HCT116 (cell line): ENCODE data around the gene KLRD1. TPM values are rescaled to one million over a fixed set of nuclear protein-coding genes. Genes with fewer than 3 reads are reported as not detected.
A peak's percentile ranks its signal among the peaks of the same experiment; 100 is the strongest.

Experiments
- ATAC-seq: fragments of 200-7000 bp; cut with Tn5 transposase; 2 replicates; pipeline ENCODE4 v1.9.1; 2020; ENCODE audit warnings: mild to moderate bottlenecking, moderate library complexity
- BruUV-seq: library from RNA; stranded (reverse); fragments of 400-500 nt; replicated peaks from 2 replicates; lab custom pipeline; 2021; lab: Mats Ljungman, UMichigan
- CTCF ChIA-PET: fragments of 300-600 bp; sonication (Branson Sonifier 250); formaldehyde crosslinking; loops from one replicate; lab custom pipeline; 2021; ENCODE audit warnings: antibody characterized with exemption; lab: Charles Lee
- POLR2A ChIA-PET: fragments of 300-600, 350-600 bp; sonication (Branson Sonifier 250); formaldehyde crosslinking; loops from one replicate; lab custom pipeline; 2021; ENCODE audit warnings: antibody characterized with exemption; lab: Charles Lee
- RAD21 ChIA-PET, 2 experiments: fragments of 300-600 bp; sonication (Branson Sonifier 250); formaldehyde crosslinking; loops; one replicate each; lab custom pipeline; 2023; ENCODE audit warnings: low total read pairs in 2 of 2; ENCODE audit not compliant: uncharacterized antibody in 2 of 2, unreplicated experiment in 2 of 2, low non-redundant PET in 1 of 2; lab: Charles Lee
- DNase-seq: peaks from one replicate; pipeline ENCODE4 v3.0.0-alpha.2; 2010; ENCODE audit warnings: low read depth, low spot score
- H2AFZ ChIP-seq: fragments of 200-600 bp; shearing (Covaris generic), sonication (generic); 2 replicates; pipeline ENCODE4 v1.6.1; 2017; ENCODE audit warnings: low read depth, mixed run types, mixed read lengths, antibody characterized with exemption, low read length; ENCODE audit not compliant: poor library complexity, severe bottlenecking
- H3K27ac ChIP-seq: 2 replicates; pipeline ENCODE4 v1.5.1; 2012; ENCODE audit warnings: low read depth, low read length
- H3K27me3 ChIP-seq: fragments of 200-600 bp; sonication (generic); 2 replicates; pipeline ENCODE4 v1.6.1; 2016; ENCODE audit warnings: mixed run types, low read length, mixed read lengths; ENCODE audit not compliant: insufficient read depth
- H3K36me3 ChIP-seq, 2 experiments: fragments of 200-500 bp in 1 of 2; fragments of 200-600 bp in 1 of 2; sonication (Bioruptor generic) in 1 of 2; sonication (generic) in 1 of 2; 2 replicates each; pipeline versions ENCODE4 v1.5.1 to v1.6.1; 2014 to 2016; ENCODE audit warnings: low read length in 2 of 2, inconsistent platforms in 1 of 2, mixed read lengths in 1 of 2, mixed run types in 1 of 2; ENCODE audit not compliant: insufficient read depth in 2 of 2, control insufficient read depth in 1 of 2
- H3K4me1 ChIP-seq, 2 experiments: fragments of 200-600 bp in 1 of 2; sonication (generic) in 1 of 2; 2 replicates each; pipeline versions ENCODE4 v1.5.1 to v1.6.1; 2012 to 2017; ENCODE audit warnings: low read length in 2 of 2, inconsistent platforms in 1 of 2, mild to moderate bottlenecking in 1 of 2, mixed read lengths in 1 of 2, mixed run types in 1 of 2, moderate library complexity in 1 of 2; ENCODE audit not compliant: insufficient read depth in 2 of 2, control insufficient read depth in 1 of 2
- H3K4me2 ChIP-seq: fragments of 200-600 bp; sonication (generic); 2 replicates; pipeline ENCODE4 v1.6.1; 2017; ENCODE audit warnings: mixed run types, low read length, mixed read lengths
- H3K4me3 ChIP-seq, 2 experiments: fragments of 200-600 bp in 1 of 2; sonication (generic) in 1 of 2; replicated peaks in 1 of 2; 2 replicates each; pipeline ENCODE4 v1.5.1; 2011 to 2016; ENCODE audit warnings: low read length in 2 of 2, control low read depth in 1 of 2, low read depth in 1 of 2, mild to moderate bottlenecking in 1 of 2, mixed read lengths in 1 of 2, mixed run types in 1 of 2
- H3K79me2 ChIP-seq: fragments of 200-600 bp; sonication (generic); 2 replicates; pipeline ENCODE4 v1.6.1; 2017; ENCODE audit warnings: mild to moderate bottlenecking, mixed run types, low read length, moderate library complexity, mixed read lengths; ENCODE audit not compliant: insufficient read depth
- H3K9ac ChIP-seq: fragments of 200-600 bp; sonication (generic); 2 replicates; pipeline ENCODE4 v1.6.1; 2016; ENCODE audit warnings: low read length, mixed read lengths
- H3K9me2 ChIP-seq: fragments of 200-600 bp; sonication (generic), shearing (Covaris generic); 2 replicates; pipeline ENCODE4 v1.6.1; 2017; ENCODE audit warnings: mixed run types, mild to moderate bottlenecking, moderate library complexity; ENCODE audit not compliant: insufficient read depth
- H3K9me3 ChIP-seq, 2 experiments: fragments of 200-500 bp in 1 of 2; fragments of 200-600 bp in 1 of 2; sonication (Bioruptor generic) in 1 of 2; sonication (generic) in 1 of 2; 2 replicates each; pipeline ENCODE4 v1.6.1; 2014 to 2017; ENCODE audit warnings: low read length in 2 of 2, mixed read lengths in 2 of 2, inconsistent platforms in 1 of 2, low read depth in 1 of 2, mild to moderate bottlenecking in 1 of 2, mixed run types in 1 of 2, moderate library complexity in 1 of 2; ENCODE audit not compliant: control insufficient read depth in 1 of 2, insufficient read depth in 1 of 2
- H4K20me1 ChIP-seq: fragments of 200-600 bp; sonication (generic), shearing (Covaris generic); 2 replicates; pipeline ENCODE4 v1.6.1; 2017; ENCODE audit warnings: mixed run types, mild to moderate bottlenecking, moderate library complexity; ENCODE audit not compliant: insufficient read depth
- ATF3 ChIP-seq: IDR thresholded peaks from 2 replicates; pipeline ENCODE4 v1.6.1; 2012
- CBX3 ChIP-seq: IDR thresholded peaks from 2 replicates; pipeline ENCODE4 v1.6.1; 2012; ENCODE audit warnings: low read depth
- CEBPB ChIP-seq: IDR thresholded peaks from 2 replicates; pipeline ENCODE4 v1.6.1; 2012; ENCODE audit warnings: low read depth
- CTCF ChIP-seq, 3 experiments: fragments of 200-600 bp in 1 of 3; sonication (generic) in 1 of 3; IDR thresholded peaks in 2 of 3; conservative IDR thresholded peaks in 1 of 3; 2 replicates each; pipeline ENCODE4 v1.5.1; 2012 to 2017; ENCODE audit warnings: low read depth in 2 of 3, low read length in 2 of 3, antibody characterized with exemption in 1 of 3, borderline replicate concordance in 1 of 3, control low read depth in 1 of 3, mild to moderate bottlenecking in 1 of 3, mixed read lengths in 1 of 3, mixed run types in 1 of 3, moderate library complexity in 1 of 3; ENCODE audit not compliant: insufficient read depth in 1 of 3
- EGR1 ChIP-seq: IDR thresholded peaks from 2 replicates; pipeline ENCODE4 v1.6.1; 2012; ENCODE audit warnings: low read depth
- EZH2 ChIP-seq: fragments of 200-600 bp; sonication (generic); IDR thresholded peaks from 2 replicates; pipeline ENCODE4 v1.6.1; 2017; ENCODE audit warnings: antibody characterized with exemption, mixed run types
- EZH2phosphoT487 ChIP-seq: fragments of 200-600 bp; IDR thresholded peaks from 2 replicates; pipeline ENCODE4 v1.6.1; 2018; ENCODE audit warnings: antibody characterized with exemption, borderline replicate concordance
- FOSL1 ChIP-seq: IDR thresholded peaks from 2 replicates; pipeline ENCODE4 v1.6.1; 2012; ENCODE audit warnings: low read depth
- POLR2AphosphoS5 ChIP-seq: IDR thresholded peaks from 2 replicates; pipeline ENCODE4 v1.6.1; 2011; ENCODE audit warnings: mild to moderate bottlenecking, low read depth, low read length, moderate library complexity
- SIN3A ChIP-seq: IDR thresholded peaks from 2 replicates; pipeline ENCODE4 v1.6.1; 2012; ENCODE audit warnings: low read depth
- SP1 ChIP-seq: IDR thresholded peaks from 2 replicates; pipeline ENCODE4 v1.6.1; 2012; ENCODE audit warnings: low read depth
- SRF ChIP-seq: IDR thresholded peaks from 2 replicates; pipeline ENCODE4 v1.6.1; 2012; ENCODE audit warnings: low read depth
- TCF7L2 ChIP-seq: IDR thresholded peaks from 2 replicates; pipeline ENCODE4 v1.7.0; 2011; ENCODE audit warnings: borderline replicate concordance, inconsistent platforms; ENCODE audit not compliant: insufficient read depth, insufficient read length; ENCODE audit errors: extremely low read depth
- YY1 ChIP-seq: IDR thresholded peaks from 2 replicates; pipeline ENCODE4 v1.6.1; 2011; ENCODE audit warnings: low read length, low read depth, moderate library complexity, mild to moderate bottlenecking; ENCODE audit not compliant: insufficient replicate concordance; ENCODE audit errors: extremely low read depth
- ZFX ChIP-seq: fragments of 450-650 bp; IDR thresholded peaks from 2 replicates; pipeline ENCODE4 v1.6.1; 2017
- ZNF274 ChIP-seq: fragments of 200-500 bp; sonication (Bioruptor generic); IDR thresholded peaks from 2 replicates; pipeline ENCODE4 v1.6.1; 2014; ENCODE audit warnings: mild to moderate bottlenecking, low read depth, low read length, inconsistent platforms
- intact Hi-C: fragments of 100-400 bp; cut with micrococcal nuclease; formaldehyde crosslinking; loops from 2 replicates; pipeline ENCODE4 v1.10.0; 2022
- total RNA-seq: library from RNA; stranded (reverse); gene quantifications from one replicate; pipeline ENCODE4 v1.2.1, GENCODE V29; 2021; ENCODE audit not compliant: unreplicated experiment
- TF ChIP-seq, protein P1 (sequence below): IDR thresholded peaks from 2 replicates; pipeline ENCODE4 v1.6.1; 2011; ENCODE audit warnings: mild to moderate bottlenecking, low read length, moderate library complexity; ENCODE audit not compliant: insufficient replicate concordance; ENCODE audit errors: extremely low read depth

The KLRD1 gene
- total RNA-seq, 1 experiment from 2014 or later: 0.27 TPM

DNA sequence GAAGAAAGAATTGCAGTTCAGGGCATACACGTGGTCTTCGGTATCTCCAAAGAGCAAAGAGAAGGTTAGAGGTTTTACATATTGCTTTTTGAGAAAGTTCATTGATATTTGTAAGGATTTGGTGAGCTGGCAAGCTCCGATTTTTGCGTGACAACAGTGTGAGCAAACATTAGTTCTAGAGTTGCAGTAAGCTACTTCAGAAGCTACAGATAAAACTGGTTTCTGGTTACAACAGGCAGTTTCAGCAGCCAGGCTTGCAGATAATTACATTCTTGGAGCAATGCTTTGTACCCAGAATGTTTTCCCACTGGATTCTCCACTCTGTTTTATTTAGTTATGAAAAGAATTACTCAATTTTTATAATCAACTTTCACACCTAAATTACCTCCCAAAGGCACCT is 54.0 kb downstream of the KLRD1 start (continued):
- no peak for TF ChIP-seq SP1
- no peak for TF ChIP-seq EGR1
- TF ChIP-seq TCF7L2: no peak
- TF ChIP-seq FOSL1: no peak
- TF ChIP-seq POLR2AphosphoS5: no peak

GRCh38 chr12:10362325-10362724 is 54.7 kb downstream of the KLRD1 start:
- Histone ChIP-seq H2AFZ (no peak overlapping the region), H3K9me3 (no peaks in the 10 kb centered on the region), H3K9ac (peak overlapping the region; percentile 65; the same call in 1 of the 2 replicates), H3K4me2 (peak overlapping the region; percentile 90), H3K4me1 (peaks cover 37 to 52% of the 10 kb centered on the region in 2 experiments; a peak in 3 of 4 replicates), H3K36me3 (no peaks in the 10 kb centered on the region), H3K9me2 (no peaks in the 10 kb centered on the region), H3K4me3 (no peak overlapping the region), H3K79me2 (no peaks in the 10 kb centered on the region), H3K27ac (peak overlapping the region; percentile 89), H3K27me3 (no peaks in the 10 kb centered on the region), H4K20me1 (no peaks in the 10 kb centered on the region)
- ATAC-seq: no peak
- ChIA-PET POLR2A (no interaction called here), CTCF (interaction anchor here (0.7 kb wide), 1 partner anchor 106 kb away, joined by 3 read pairs; no protein-coding TSS in a partner anchor), RAD21 (interaction anchor here in 1 of 2 experiments (0.7 kb wide), 1 partner anchor 1678 kb away, joined by 3 read pairs; no protein-coding TSS in a partner anchor)
- intact Hi-C loops: no loop called here
- no TSS peak for BruUV-seq
- TF ChIP-seq ZNF274 (no peak), EZH2phosphoT487 (no peak), SRF (no peak), EZH2 (no peak), SIN3A (no peak), FOSL1 (no peak), CBX3 (no peak), ATF3 (no peak), ZFX (no peak), YY1 (no peak), TCF7L2 (no peak), CTCF (IDR thresholded peaks at IDR 0.05 in 2 of 3, conservative IDR thresholded peaks at IDR 0.05 in 1 of 3; ENCODE audit: borderline replicate concordance in 1 of 3, insufficient read depth in 1 of 3, low read depth in 2 of 3, low read length in 2 of 3) (no peak), CEBPB (no peak)
- TF ChIP-seq, protein P1, sequence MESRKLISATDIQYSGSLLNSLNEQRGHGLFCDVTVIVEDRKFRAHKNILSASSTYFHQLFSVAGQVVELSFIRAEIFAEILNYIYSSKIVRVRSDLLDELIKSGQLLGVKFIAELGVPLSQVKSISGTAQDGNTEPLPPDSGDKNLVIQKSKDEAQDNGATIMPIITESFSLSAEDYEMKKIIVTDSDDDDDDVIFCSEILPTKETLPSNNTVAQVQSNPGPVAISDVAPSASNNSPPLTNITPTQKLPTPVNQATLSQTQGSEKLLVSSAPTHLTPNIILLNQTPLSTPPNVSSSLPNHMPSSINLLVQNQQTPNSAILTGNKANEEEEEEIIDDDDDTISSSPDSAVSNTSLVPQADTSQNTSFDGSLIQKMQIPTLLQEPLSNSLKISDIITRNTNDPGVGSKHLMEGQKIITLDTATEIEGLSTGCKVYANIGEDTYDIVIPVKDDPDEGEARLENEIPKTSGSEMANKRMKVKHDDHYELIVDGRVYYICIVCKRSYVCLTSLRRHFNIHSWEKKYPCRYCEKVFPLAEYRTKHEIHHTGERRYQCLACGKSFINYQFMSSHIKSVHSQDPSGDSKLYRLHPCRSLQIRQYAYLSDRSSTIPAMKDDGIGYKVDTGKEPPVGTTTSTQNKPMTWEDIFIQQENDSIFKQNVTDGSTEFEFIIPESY: no peak
- DNase-seq: no peak
